Measurements from ENCODE around the gene PKP3. TPM values are rescaled to one million over a fixed set of nuclear protein-coding genes. Genes with fewer than 3 reads are reported as not detected.

PKP3 gene
- total RNA-seq, 2 experiments from 2014 or later: 0.60 TPM; not detected in 1

DNA sequence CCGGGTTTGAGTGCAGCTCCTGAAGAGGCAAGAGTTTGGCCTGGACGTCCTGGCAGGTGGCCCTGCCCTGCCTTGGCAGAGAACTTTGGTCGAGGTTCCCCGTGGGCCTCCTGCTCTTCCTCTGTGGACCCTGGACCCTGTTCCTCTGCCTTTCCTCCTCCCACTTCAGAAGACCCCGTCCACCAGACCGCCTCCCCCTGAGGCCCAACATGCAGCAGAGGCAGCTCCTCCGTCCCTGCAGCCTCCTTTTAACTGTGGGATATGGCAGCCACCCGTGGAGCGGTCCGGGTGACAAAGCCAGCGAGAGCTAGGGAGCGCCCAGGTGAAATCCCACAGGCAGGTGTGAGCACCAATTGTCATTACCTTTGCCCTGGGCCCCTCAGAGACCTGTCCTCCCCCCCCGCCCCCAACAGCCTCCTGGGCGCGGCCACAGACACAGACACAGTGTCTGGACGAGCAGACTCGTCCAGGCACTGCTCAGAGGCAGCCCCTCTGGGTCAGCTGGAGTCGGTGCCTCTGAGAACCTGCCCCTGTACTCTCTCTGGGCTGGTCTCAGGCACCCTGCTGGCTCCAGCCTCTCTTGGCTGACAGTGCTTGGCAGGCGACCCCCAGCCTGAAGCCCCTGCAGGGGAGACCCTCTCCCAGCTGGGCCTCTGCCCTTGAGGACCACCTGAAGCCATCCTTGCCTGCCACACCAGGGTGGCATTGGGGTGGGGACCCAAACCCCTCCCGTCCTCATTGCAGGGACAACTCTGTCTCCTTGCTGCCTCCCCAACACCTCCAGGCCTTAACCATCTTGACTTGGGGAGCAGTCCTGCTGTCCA, 52.0 kb downstream of the PKP3 start:
- H3K36me3 Mint-ChIP-seq (ENCODE audit: low read depth): peaks cover 3% of the 10 kb centered on the region
- H3K27ac ChIP-seq (ENCODE audit: low read depth in 1 of 2, low read length in 2 of 2): no peak overlapping the region
- H3K4me3 Mint-ChIP-seq: peak overlapping the region; percentile 42
- ATAC-seq (ENCODE audit: poor library complexity) (no peak), DNase-seq (no peak)
- peak overlapping the region; percentile 56 for H3K27ac Mint-ChIP-seq
- peaks cover 47% of the 10 kb centered on the region for H3K4me1 ChIP-seq (ENCODE audit: insufficient read depth, low read length)
- CTCF ChIA-PET: interaction anchor here (1.1 to 1.8 kb wide), 3 partner anchors 39 to 73 kb away, joined by 3 to 5 read pairs (median 3); no protein-coding TSS in a partner anchor
- POLR2A ChIA-PET: interaction anchor here (1.3 kb wide), 1 partner anchor 29 kb away, joined by 3 read pairs; no protein-coding TSS in a partner anchor
- TF ChIP-seq, protein P1, sequence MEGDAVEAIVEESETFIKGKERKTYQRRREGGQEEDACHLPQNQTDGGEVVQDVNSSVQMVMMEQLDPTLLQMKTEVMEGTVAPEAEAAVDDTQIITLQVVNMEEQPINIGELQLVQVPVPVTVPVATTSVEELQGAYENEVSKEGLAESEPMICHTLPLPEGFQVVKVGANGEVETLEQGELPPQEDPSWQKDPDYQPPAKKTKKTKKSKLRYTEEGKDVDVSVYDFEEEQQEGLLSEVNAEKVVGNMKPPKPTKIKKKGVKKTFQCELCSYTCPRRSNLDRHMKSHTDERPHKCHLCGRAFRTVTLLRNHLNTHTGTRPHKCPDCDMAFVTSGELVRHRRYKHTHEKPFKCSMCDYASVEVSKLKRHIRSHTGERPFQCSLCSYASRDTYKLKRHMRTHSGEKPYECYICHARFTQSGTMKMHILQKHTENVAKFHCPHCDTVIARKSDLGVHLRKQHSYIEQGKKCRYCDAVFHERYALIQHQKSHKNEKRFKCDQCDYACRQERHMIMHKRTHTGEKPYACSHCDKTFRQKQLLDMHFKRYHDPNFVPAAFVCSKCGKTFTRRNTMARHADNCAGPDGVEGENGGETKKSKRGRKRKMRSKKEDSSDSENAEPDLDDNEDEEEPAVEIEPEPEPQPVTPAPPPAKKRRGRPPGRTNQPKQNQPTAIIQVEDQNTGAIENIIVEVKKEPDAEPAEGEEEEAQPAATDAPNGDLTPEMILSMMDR (IDR thresholded peaks at IDR 0.05): no peak
- H3K27me3 ChIP-seq (ENCODE audit: control insufficient read depth in 1 of 2, insufficient read depth in 2 of 2, low read length in 2 of 2): no peaks in the 10 kb centered on the region
- intact Hi-C loops (cut with DNase I, micrococcal nuclease): no loop called here
- H3K4me3 ChIP-seq (ENCODE audit: low read length): no peak overlapping the region
- no peaks in the 10 kb centered on the region for H3K27me3 Mint-ChIP-seq
- H3K4me1 Mint-ChIP-seq (ENCODE audit: low read depth): peaks cover 20% of the 10 kb centered on the region
- H3K9me3 ChIP-seq (ENCODE audit: control insufficient read depth in 1 of 2, insufficient read depth in 1 of 2, low read length in 2 of 2): no peaks in the 10 kb centered on the region
- no peaks in the 10 kb centered on the region for H3K9me3 Mint-ChIP-seq
- no peaks in the 10 kb centered on the region for H3K36me3 ChIP-seq (ENCODE audit: insufficient read depth, low read length)

DNA sequence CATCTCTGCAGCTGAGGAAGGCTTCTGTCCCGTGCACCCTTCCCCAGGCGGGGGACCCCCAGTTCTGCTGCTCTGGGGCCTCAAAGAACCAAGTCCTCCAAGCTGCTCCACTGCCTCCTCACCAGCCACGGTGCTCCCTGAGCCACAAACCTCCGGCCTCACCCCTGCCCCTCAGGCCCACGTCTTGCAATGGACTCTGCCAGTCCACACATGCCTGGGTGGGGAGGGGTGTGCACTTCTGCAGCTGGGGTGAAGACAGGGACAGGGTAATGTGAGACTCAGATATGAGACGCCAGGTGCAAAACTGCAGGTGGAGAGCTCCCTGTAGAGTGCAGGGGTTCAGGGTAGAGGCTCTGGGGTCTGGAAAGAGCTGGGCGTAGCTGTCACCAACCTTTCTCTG, 52.9 kb downstream of the PKP3 start:
- Histone ChIP-seq H3K36me3 (ENCODE audit: insufficient read depth, low read length) (no peaks in the 10 kb centered on the region), H3K4me3 (ENCODE audit: low read length) (no peak overlapping the region), H3K4me1 (ENCODE audit: insufficient read depth, low read length) (peaks cover 47% of the 10 kb centered on the region), H3K9me3 (ENCODE audit: control insufficient read depth in 1 of 2, insufficient read depth in 1 of 2, low read length in 2 of 2) (no peaks in the 10 kb centered on the region), H3K27ac (ENCODE audit: low read depth in 1 of 2, low read length in 2 of 2) (no peak overlapping the region), H3K27me3 (ENCODE audit: control insufficient read depth in 1 of 2, insufficient read depth in 2 of 2, low read length in 2 of 2) (no peaks in the 10 kb centered on the region)
- CTCF ChIA-PET: interaction anchor here (1.1 to 2.1 kb wide), 4 partner anchors 31 to 196 kb away, joined by 3 to 16 read pairs (median 4); partner anchors contain the start of gene SIGIRR
- H3K9me3 Mint-ChIP-seq: no peaks in the 10 kb centered on the region
- ATAC-seq (ENCODE audit: poor library complexity): no peak
- TF ChIP-seq, protein P1 (IDR thresholded peaks at IDR 0.05): no peak
- H3K4me3 Mint-ChIP-seq: peak overlapping the region; percentile 56
- intact Hi-C loops (cut with DNase I, micrococcal nuclease): no loop called here
- H3K27ac Mint-ChIP-seq: no peak overlapping the region
- POLR2A ChIA-PET: interaction anchor here (0.6 to 4.7 kb wide), 6 partner anchors 31 to 238 kb away, joined by 3 to 88 read pairs (median 8); partner anchors contain the start of genes RNH1 and SIGIRR
- peaks cover 5% of the 10 kb centered on the region for H3K36me3 Mint-ChIP-seq (ENCODE audit: low read depth)
- H3K27me3 Mint-ChIP-seq: no peaks in the 10 kb centered on the region
- peaks cover 26% of the 10 kb centered on the region for H3K4me1 Mint-ChIP-seq (ENCODE audit: low read depth)
- no peak for DNase-seq

DNA sequence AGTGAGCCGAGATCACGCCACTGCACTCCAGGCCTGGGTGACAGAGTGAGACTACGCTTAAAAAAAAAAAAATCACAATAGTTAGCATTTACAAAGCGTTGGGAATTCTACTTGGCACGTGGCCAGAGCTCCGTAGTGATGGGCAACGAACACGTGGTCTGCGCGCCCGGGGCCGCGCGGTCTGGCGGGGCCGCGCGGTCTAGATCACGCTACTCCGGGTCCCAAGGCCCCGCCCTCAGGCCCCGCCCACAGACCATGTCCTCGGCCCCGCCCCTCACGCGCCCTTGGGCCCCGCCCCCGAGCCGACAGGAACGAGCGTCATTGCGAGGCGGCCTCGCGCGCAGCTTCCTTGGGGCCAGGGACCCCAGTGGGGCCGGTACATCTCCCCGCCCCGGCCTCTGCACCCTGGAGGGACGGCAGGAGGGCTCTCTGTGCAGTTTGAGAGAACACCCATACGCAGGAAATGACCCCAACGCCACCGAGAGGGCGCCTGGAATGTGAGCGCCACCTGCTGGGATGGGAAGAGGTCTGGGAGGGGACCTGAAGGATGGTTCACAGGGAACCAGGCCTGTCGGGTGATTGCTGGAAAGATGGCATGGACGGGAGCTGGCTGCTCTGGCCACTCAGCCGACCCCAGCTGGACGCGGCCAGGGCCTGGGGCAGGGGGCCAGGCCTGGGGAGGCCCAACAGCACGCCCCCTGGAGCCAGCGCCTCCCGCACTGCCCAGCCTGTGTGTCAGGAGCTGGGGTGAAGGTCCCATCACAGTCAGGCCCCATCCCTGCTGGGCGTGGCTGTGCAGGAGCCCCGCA, 54.1 kb downstream of the PKP3 start:
- Histone ChIP-seq H3K27ac (ENCODE audit: low read depth in 1 of 2, low read length in 2 of 2) (peak overlapping the region; percentile 84 to 89), H3K4me3 (ENCODE audit: low read length) (peak overlapping the region; percentile 63), H3K27me3 (ENCODE audit: control insufficient read depth in 1 of 2, insufficient read depth in 2 of 2, low read length in 2 of 2) (no peaks in the 10 kb centered on the region), H3K9me3 (ENCODE audit: control insufficient read depth in 1 of 2, insufficient read depth in 1 of 2, low read length in 2 of 2) (no peaks in the 10 kb centered on the region), H3K36me3 (ENCODE audit: insufficient read depth, low read length) (peaks cover 9% of the 10 kb centered on the region), H3K4me1 (ENCODE audit: insufficient read depth, low read length) (peaks cover 38% of the 10 kb centered on the region)
- TF ChIP-seq, protein P1 (IDR thresholded peaks at IDR 0.05): peak; percentile 93
- Mint-ChIP-seq H3K27ac (peak overlapping the region; percentile 95), H3K36me3 (ENCODE audit: low read depth) (peaks cover 9% of the 10 kb centered on the region), H3K4me1 (ENCODE audit: low read depth) (peaks cover 26% of the 10 kb centered on the region), H3K4me3 (peak overlapping the region; percentile 93), H3K9me3 (no peaks in the 10 kb centered on the region), H3K27me3 (no peaks in the 10 kb centered on the region)
- DNase-seq: peak; percentile 91 to 98 (median 94)
- intact Hi-C loops (cut with DNase I, micrococcal nuclease): loop anchor here (1.0 kb wide), 2 partner anchors 33 to 42 kb away; no protein-coding TSS in a partner anchor
- CTCF ChIA-PET: interaction anchor here (0.8 to 2.5 kb wide), 17 partner anchors 8 to 244 kb away, joined by 3 to 39 read pairs (median 4); partner anchors contain the start of genes BET1L, RIC8A, RNH1 and SIGIRR
- peak; percentile 66 for ATAC-seq (ENCODE audit: poor library complexity)
- POLR2A ChIA-PET: interaction anchor here (0.8 to 4.7 kb wide), 10 partner anchors 32 to 241 kb away, joined by 3 to 88 read pairs (median 11); partner anchors contain the start of genes BET1L, RIC8A, RNH1 and SIGIRR

Measured in CD4-positive, alpha-beta T cell (primary cell).